CD4-positive, alpha-beta T cell treated with Interleukin-17A for 4 hours (primary cell): Measurements from ENCODE around the gene CPED1.
"Not testable (repeated sequence)": the region's sequence is repeated elsewhere in the genome, so short reads cannot be mapped to it uniquely, and the experiment has no call there.

Source experiments
- DNase-seq: peaks from one replicate; pipeline ENCODE4 v3.0.0-alpha.2; 2020; ENCODE audit warnings: mixed read lengths

The CPED1 gene

DNA sequence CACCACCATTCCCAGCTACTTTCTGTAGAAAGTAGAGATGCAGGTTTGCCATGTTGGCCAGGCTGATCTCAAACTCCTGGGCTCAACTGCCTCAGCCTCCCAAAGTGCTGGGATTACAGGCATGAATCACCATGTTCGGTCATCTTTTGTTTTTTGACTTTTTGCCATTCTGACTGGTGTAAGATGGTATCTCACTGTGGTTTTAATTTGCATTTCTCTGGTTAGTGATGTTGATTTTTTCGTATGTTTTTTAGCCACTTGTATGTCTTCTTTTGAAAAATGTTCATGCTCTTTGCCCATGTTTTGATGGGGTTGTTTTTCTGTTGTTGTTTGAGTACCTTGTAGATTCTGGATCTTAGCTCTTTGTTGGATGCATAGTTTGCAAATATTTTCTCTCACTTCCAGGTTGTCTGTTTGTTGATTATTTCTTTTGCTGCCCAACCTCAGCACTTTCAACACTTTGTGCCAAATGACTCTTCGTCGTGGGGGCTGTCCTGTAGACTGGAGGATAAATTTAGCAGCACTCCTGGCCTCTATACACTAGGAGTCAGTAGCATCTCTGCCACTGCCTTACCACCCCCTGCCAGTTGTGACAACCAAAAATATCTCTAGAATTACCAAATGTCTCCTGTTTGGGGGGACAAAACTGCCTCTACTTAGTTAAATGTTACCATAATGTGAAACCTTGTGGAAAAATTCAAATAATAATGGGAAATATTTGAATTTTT is 6.5 kb upstream of the CPED1 start:
- no peak for DNase-seq

DNA sequence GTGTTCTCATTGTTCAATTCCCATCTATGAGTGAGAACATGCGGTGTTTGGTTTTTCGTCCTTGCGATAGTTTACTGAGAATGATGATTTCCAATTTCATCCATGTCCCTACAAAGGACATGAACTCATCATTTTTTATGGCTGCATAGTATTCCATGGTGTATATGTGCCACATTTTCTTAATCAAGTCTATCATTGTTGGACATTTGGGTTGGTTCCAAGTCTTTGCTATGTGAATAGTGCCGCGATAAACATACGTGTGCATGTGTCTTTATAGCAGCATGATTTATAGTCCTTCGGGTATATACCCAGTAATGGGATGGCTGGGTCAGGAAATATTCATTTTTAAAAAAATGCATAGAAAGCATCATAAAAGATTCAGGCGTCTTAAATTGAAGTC is 4.9 kb upstream of the CPED1 start:
- DNase-seq: not testable (repeated sequence)

DNA sequence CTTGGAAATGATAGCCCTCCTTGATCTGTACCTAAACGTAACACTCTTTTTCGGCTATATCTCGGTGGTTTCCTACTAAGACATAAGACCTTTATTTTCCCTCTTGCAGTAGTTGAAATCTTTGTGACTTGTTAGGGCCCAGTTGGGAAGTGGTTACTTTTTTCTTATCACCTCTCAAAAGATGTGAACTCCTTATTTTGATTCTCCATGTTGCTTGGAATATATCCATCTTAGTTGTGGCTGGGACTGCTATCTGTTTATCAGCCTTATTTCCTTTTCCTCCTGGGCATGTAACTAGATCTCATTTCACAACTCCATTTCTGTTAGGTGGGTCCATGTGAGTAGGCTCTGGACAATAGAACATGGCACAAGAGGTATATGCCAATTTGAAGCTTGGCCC is 4.1 kb upstream of the CPED1 start:
- DNase-seq: no peak

DNA sequence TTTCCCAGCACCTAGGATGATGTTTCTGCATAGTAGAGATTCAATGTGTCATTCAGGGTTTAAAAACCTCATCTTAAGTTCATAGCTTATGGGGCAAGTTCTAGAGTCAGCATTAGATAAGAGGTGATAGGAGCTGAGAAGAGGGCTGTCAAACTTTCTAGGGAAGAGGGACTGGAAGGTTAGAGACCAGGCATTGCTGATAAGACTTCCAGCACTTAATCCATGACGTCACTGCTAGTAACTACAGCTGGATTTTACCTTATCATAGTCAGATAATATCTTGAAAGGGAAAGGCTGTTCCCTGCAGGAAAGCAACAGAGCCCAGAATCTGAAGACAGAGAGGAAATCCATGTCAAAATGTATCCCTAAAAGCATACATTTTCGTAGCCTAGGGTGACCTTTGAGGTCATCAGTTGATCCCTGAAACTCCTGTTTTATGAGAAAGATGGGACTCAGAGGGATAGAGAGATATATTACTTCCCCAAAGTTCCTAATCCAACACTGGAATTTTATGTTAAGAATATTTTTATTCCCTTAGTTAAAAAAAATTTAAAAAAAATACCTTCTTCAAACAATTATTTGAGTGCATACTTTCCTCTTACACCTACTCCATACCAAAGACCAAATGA is 3.3 kb upstream of the CPED1 start:
- DNase-seq: no peak

DNA sequence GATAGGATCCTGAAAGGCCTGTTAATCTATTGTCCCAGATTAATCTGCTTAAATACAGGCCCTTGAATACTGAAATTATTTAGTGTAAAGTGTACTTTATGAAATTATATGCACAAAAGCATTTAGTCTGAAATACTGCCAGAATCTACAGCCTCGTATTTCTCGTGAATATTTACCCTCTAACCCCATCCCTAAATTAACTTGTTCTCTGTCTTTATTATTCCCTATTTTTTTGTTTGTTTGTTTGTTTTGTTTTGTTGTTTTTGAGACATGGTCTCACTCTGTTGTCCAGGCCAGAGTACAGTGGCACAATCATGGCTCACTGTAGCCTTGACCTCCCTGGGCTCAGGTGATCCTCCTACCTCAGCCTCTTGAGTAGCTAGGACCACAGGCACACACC is 2.7 kb upstream of the CPED1 start:
- no peak for DNase-seq

DNA sequence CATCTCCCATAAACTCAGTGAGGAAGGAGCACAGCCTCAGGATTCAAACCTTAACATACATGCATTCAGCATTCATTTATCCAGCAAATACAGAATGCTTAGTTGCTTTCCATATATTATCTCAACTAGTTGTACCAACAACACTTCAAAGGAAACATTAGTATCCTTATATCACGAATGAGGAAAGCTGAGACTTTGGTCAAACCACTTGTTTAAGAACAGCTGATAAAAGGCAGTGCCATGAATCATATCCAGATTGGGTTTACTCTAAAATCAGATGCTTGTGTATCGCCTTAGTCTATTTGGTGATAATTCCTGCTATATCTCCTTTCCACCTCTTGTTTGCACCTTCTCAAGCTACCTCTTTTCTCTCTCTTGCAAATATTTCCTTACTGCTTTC is 1.9 kb upstream of the CPED1 start:
- no peak for DNase-seq

DNA sequence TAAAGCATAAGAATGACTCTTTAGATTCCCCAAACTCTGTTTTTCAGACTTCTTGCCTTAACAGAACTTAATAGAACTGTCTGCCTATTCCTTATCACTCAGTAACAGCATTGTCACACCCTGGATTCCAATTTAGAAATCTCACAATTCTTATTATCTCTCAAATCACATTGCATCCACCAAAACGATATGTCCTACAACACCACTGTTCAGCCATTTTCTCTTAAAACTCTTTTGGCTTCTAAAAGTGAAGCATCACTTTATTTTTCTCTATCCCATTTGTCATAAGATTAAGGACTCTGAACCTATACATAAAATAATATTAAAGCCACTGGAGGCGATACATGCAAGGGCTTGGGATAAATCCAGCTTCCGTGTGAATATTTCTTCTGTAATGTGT is 1.2 kb upstream of the CPED1 start:
- no peak for DNase-seq

DNA sequence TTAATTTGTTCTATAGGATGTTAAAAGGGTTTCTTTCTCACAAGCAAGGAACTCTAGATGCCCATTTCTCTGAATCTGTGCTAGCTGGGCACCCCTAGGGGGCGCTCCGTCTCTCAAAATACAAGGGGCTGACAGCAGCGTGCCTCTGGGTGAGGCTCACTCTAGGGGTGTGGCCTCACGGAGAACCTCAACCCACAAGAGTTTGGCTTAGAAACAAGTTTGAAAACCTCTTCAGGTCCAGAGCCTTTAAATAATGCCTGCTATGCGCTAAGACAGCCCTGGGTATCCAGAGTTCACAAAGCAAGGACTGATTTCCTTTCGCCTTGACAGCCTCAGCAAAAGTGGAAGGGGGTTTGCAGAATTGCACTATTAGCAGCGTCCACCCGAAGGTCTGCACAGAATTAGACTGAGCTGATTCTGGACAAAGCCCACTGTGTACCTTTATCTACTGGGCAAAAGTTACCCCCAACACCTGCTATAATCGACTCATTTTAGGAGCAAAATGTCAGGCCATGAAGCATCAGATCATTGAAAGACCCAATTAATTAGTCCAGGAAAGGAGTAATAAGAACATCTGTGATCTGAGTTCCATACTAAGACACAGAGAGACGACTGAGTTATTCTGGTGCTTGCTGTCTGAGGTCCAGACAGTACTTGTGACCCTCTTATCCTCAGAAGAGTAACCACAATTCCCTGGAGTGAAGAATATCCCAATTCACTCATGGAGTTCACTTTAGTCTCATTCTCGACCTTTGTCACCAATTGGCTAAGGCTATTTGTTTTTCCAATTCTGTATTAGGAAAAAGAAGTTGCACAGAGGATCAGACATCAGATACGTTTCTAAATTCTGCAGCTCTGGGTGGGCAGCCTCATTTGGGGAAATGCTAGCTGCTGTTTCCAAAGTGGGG is 574 bp upstream of the CPED1 start:
- peak; percentile 92 for DNase-seq

DNA sequence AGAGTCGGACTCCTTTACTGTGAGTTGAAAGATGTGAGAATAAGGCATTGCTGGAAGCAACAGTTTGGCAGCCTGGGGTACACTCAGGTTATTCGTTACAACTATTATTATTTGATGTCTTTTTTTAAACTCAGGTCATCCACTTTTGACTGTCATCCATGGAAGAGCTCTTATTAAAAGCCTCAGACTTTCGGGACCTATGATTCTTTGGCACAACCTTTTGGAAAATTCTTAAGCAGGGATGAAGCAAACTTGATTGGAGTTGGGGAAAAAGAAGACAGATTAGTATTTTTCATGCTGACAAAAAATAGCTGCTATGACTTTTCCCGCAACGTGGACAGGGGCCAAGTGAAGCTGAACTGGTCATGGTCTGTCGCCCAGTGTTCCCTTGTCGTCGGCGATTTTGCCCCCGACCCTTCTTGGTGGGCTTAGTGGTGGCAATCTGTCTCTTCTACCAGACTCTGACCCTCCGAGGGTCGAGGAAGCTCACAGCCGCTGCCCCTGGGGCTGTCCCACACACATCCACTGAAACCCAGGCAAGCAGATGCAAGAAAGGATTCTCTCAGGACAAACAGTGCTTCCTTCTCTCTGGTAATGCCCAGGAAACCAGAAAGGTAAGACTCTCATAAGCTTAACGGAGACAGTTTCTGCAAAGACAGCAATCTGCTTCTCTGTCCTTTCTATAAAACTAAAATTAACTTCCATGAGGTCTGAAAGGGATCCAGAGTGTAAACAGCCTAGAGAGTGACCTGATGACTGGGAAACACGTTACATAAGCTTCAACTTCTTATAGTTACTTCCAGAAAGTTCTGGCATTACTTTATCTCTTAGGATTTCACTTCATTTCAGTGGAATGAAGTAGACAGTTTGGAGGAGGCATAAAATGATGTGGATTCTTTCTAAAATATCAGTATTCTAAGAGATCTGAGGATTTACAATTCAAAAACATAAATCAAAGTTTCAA is 1.0 kb downstream of the CPED1 start:
- DNase-seq: no peak

DNA sequence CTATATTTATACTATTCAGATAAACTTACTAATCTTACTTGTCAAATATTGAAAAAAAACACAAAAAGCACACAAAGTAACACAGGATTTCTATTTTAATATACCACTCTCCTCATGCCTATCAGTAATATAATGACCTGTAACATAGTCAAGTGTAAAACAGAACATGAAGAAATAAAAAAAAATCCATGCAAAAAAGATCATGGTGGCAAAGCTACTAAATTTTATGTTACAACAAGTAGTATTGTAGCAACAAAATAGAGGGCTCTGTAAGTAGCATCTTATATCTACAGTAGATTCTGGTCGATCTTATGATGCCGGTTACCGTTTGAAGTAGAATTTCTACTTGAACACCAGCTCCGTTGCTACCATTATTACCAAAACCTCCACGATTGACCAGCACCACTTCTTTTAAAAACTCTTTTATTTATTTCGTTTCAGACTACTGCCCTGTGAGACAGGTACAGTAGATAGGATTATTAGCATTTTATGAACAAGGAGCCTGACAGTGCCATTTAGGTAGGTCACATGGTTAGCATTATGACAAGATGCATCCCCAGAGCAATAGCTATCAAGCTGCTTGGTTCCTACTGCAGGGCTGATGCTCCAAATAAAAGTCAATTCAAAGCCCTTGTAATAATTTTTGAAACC is 2.1 kb downstream of the CPED1 start:
- no peak for DNase-seq

DNA sequence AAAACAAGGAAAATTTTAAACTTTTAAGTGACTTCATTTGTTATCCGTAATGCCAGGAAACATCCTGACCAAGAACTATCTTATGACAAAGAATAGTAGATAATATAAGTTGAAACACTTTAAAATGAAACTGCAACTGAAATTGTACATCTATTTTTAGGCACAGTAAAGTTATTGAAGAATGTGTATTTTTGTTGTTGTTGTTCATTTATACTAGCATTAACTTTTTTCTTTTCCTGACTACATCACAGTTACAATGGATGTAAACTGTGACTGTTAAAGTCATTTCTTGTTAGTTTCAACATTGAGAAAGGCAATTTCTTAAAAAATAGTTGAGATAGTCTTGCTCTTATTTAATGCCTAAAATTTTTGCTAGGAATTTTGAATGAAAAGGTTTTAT is 2.6 kb downstream of the CPED1 start:
- no peak for DNase-seq

DNA sequence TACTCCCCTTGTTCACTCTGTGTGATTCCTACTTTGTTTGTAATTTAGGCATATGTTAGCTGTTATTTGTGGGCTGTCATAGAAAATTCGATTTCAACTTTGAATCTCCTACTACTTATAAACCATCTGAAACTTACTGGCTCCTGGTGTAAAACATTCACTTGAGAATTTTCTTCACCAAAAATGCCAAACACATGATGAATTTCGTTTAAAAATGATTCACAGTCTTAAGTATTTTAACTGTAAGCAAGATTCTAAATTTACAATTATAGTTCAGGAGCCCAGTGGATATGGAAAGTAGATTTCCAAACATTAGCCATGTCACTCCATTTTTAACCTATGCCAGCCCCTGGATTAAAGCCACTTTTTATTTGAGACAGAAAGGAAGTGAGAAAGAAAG is 3.1 kb downstream of the CPED1 start:
- DNase-seq: no peak

DNA sequence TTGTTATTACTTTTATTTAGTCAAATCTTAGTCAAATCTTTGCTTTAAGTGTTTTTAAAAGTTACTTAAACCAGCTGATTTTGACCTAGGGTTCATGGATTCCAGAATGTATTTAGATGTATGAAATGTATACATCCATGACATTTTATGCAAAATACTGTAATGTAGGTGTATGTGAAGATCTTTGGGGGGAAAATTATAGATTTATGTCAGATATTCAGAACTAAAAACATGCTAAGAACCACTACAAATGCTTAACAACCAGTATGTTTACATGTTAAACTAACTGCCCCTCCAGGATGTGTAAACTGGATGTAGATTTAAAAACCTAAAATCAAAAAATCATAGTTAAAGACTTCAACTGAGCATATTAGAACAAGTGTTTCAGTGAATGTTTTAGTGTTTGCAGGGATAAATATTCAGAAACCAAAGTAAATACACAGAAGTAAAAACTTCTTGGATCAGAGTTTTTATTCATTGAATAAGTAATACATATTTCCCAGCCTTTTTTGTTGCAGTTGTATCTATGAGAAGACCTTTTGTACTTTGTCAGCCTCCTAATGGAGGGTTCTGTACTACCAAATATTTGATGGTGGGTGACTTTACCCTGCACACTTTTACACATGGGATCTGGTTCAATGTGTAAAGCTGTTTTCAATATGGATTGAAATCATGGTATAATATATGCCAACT is 3.9 kb downstream of the CPED1 start:
- DNase-seq: no peak

DNA sequence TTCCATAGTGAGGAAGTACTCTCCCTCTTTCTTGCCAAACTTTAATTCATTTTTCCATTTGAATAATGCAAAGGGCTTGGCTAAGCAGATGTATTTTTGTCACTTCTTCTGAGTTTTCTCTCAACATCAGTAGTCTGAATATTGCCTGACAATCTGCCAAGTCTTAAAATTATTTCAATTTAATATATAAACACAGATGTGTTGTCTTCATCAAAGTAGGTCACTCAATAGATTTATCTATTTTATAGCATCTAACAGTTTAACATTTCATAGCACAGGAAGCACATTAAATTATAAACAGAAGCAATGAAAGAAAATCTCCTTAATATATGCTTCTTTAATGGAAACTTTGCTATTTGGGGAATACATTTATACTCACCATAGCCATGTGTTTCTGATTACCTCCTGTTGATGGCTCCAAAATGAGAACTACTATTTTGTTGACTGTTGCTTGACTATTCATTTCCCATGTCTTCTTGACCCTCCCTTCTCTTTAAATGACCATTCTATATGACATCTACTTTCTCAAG is 4.5 kb downstream of the CPED1 start:
- DNase-seq: no peak

DNA sequence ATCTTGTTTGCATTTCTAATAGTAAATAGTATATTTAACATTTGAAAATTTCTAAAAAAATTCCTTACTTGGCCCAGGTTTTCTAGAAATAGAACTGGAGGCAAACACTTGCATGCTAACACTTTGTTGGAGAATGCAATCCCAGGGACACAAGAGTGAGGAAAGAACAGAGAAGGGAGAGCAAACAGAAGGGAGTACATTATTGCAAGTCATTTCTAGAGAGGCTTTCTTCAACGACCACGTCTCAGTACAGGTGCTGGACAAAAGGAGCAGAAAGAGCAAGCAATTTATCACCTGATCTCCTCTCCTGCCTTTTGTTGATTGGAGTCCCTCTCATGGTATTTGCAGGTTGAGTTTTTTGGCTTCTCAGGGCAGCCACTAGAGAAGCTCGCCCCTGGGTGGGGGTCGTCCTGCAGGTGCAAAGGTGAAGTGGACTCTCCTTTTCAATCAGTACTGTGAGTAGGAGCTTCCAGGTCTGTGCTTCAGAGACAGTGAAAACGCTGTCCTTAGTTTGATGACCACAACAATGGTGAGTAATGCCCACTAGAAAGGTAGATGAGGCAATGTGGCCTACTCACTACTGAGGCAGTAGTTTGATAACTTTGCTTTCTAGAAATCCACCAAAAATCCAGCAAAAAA is 5.2 kb downstream of the CPED1 start:
- no peak for DNase-seq

DNA sequence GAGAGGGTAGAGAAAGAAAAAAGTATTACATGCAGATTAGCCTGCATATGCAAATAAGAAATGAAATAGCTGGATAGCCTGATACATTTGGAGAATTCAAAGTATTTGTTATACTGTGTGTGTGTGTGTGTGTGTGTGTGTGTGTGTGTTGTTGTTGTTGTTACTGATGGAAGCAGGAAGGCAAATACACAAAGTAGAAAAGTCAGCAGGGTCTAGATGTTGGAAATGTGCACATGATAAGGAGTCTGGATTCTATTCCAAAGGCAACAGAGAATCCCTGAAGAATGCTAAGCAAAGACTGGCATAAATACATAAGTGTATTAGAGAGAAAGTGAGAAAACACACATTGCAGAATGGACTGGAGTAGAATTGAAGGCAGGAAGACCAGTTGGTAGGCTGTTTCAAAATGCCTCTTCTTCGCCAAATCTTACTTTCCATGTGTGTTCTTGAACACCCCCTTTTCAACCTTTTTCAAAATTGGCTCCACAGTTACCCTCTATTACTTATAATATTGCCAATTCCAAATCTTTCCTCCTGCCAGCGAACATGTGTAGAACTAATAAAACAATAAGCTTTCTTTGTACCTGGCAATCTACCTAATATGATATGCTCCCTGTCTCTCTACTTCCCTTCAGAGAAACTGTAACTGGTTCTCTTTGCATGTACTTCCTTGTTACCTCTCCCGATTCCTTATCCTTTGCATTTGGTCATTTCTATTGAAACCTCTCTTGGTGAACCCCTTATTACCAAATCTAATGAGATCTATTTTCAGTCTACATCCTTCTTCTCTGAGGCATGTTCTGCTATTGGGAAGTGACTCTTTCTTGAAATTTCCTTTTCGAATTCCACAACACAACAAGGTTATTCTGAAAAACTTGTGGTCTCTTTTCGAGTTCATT is 6.2 kb downstream of the CPED1 start:
- DNase-seq: no peak

DNA sequence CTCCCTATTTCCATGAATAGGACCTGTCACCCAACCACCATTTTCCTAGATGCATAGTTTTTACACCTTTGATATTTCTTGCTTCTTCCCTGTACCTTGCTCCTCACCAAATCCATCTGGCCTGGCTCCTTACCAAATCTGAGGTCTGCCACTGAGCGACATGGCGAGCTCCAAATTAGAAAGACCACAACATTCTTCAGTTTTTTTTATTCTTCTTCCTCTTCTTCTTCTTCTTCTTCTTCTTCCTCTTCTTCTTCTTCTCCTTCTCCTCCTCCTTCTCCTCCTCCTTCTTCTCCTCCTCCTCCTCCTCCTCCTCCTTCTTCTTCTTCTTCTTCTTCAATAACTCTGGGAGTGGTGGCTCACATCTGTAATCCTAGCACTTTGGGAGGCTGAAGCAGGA is 7.1 kb downstream of the CPED1 start:
- no peak for DNase-seq

DNA sequence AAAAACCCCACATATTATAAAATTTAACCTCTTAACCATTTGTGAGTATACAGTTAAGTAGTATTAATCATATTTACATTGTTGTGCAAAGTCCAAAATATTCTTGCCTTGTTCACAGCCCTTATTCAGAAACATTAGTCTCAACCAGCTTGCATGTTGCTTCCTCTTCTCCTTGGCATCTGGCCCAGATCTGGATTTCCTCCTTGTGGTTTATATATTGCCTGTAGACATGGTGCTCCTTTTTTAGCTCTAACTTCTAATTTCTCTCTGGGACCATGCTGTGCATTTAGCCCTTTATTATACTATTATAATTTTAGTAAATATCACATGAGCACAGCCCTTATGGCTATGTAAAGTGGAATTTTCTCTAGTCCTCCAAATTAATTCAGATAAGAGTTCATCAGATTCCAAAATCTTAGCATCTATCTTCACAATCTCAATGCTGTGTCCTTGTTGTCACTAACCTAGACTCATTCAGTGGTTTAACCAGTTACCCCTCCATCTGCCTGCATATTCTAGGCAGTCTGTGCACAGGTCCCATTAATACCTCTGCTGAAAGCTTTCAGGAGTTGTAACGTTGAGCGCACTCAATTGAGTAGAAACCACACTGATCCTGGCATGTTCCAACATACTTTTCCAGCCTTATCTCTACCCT is 7.9 kb downstream of the CPED1 start:
- DNase-seq: peak; percentile 73

DNA sequence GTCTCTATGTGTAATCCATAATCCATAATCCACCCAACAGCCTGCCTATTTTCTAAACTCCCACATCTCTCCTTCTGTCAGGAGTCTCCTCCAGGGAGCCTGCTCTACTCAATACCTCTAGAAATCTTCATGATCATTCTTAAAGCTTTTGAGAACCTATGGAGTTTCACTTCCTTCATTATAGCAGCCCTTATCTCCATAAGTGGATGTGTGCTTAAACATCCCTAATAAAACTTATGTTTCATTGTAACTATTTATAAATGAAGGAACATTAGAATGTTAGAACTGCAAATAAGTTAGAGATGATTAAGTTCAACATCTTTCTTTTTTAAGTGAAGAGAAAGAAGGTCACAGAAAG is 8.5 kb downstream of the CPED1 start:
- DNase-seq: no peak
